Measurements from ENCODE around the gene SPEN. TPM values are rescaled to one million over a fixed set of nuclear protein-coding genes. Genes with fewer than 3 reads are reported as not detected.

The SPEN gene
- total and polyA plus RNA-seq, 2 of the 13 experiments (the other 11 are each of a cell fraction or from before 2014, with no cell fraction given), result 4.8 to 14.0 TPM

DNA sequence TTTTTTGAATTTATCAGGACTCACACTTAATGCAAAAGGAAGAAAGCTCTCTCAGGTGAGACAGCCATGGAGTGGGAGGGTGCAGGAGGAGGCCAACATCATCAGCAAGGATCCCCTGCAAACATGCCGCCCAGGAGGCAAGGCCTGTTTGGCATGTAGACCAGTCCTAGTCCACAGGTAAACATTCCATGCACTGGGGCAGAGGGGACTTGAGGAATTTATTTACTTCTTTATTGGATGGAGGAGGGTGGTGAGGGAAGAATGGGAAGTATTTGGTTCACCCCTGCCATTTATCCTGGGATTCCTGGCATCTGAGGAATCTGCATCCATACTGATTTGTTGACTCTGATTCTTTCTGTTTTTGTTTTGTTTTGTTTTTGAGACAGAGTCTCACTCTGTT, 38.6 kb upstream of the SPEN start (continued):
- TF ChIP-seq PAWR (CRISPR knock-in tag; IDR thresholded peaks at IDR 0.05; ENCODE audit: borderline replicate concordance), result no peak
- TF ChIP-seq ZNF3 (CRISPR knock-in tag; IDR thresholded peaks at IDR 0.05), result no peak
- TF ChIP-seq ZNF333 (CRISPR knock-in tag; IDR thresholded peaks at IDR 0.05; ENCODE audit: borderline replicate concordance), result no peak

DNA sequence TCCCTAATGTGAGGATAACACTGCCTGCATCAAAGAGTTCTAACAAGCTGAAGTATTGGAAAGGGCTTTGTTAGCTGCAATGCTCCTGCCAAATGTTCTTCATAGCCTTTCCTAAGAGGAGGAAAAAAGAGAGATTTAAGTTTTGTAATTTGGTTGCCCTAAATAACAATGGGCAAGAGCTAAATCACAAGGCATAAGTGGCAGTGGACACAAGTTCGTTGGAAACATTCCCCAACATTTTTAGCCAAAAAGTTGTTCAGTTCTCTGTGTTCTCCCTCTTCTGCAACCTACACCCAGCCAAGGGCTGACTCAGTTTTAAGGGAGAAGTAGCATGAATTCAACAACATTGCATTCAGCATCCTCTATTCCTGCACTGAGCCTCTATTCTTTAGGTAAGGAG, 37.4 kb upstream of the SPEN start:
- no peaks in the 10 kb centered on the region for H4K20me1 ChIP-seq (ENCODE audit: insufficient read depth, low read length)
- H3K9me3 ChIP-seq (ENCODE audit: low read length), result no peaks in the 10 kb centered on the region
- no peak overlapping the region for H3K27ac ChIP-seq (ENCODE audit: extremely low read length, insufficient read depth, low read length)
- 0 out of 5 replicates have a peak, but pooled peaks cover 0 to 3% of the 10 kb centered on the region in 2 experiments for H3K27me3 ChIP-seq (ENCODE audit: control insufficient read depth in 1 of 2, insufficient read depth in 2 of 2, low read length in 2 of 2)
- CTCF ChIA-PET (ENCODE audit: low intra/inter-chr PET ratio, low total read pairs), result no interaction called here
- no peak for DNase-seq (ENCODE audit: low spot score)
- no peak for ATAC-seq
- H3K4me1 ChIP-seq (ENCODE audit: insufficient read depth, low read length), result peaks cover 21% of the 10 kb centered on the region
- BruUV-seq (replicated peaks), result no TSS peak
- in situ Hi-C loops (cut with HindIII; ENCODE audit: extremely low pct_ligation_motif_present, low pct_unique_long_range_greater_than_20kb) (no loop called here), intact Hi-C loops (cut with micrococcal nuclease; ENCODE audit: unreplicated experiment) (loop anchor here (10.0 kb wide), 1 partner anchor 185 kb away; no protein-coding TSS in a partner anchor)
- H3K4me3 ChIP-seq (replicated peaks in 1 of 3; ENCODE audit: insufficient read depth in 1 of 3, low read depth in 2 of 3, low read length in 3 of 3), result no peak overlapping the region
- WGBS (ENCODE audit: low lambda C conversion rate), result 6% methylated on average over 1 of the region's 1 CpG
- H3K9ac ChIP-seq (ENCODE audit: insufficient read depth, low read depth, low read length), result no peak overlapping the region
- TF ChIP-seq HCFC1 (IDR thresholded peaks at IDR 0.05; ENCODE audit: low read depth, low read length), result no peak
- TF ChIP-seq TEAD3 (CRISPR knock-in tag; optimal IDR thresholded peaks at IDR 0.05; ENCODE audit: borderline replicate concordance), result no peak
- TF ChIP-seq ZNF790 (CRISPR knock-in tag; IDR thresholded peaks at IDR 0.05; ENCODE audit: borderline replicate concordance), result no peak
- no peak for TF ChIP-seq JUNB (CRISPR knock-in tag; IDR thresholded peaks at IDR 0.05; ENCODE audit: borderline replicate concordance)
- TF ChIP-seq FOXK2 (IDR thresholded peaks at IDR 0.05), result no peak
- no peak for TF ChIP-seq MATR3 (CRISPR knock-in tag; IDR thresholded peaks at IDR 0.05)
- TF ChIP-seq, protein P1, sequence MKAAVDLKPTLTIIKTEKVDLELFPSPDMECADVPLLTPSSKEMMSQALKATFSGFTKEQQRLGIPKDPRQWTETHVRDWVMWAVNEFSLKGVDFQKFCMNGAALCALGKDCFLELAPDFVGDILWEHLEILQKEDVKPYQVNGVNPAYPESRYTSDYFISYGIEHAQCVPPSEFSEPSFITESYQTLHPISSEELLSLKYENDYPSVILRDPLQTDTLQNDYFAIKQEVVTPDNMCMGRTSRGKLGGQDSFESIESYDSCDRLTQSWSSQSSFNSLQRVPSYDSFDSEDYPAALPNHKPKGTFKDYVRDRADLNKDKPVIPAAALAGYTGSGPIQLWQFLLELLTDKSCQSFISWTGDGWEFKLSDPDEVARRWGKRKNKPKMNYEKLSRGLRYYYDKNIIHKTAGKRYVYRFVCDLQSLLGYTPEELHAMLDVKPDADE (CRISPR knock-in tag; IDR thresholded peaks at IDR 0.05), result no peak
- TF ChIP-seq EED (CRISPR knock-in tag; IDR thresholded peaks at IDR 0.05), result no peak
- no peak for TF ChIP-seq RXRB (CRISPR knock-in tag; IDR thresholded peaks at IDR 0.05; ENCODE audit: borderline replicate concordance)
- TF ChIP-seq SIN3A (IDR thresholded peaks at IDR 0.05; ENCODE audit: borderline replicate concordance, low read depth, low read length), result no peak
- TF ChIP-seq KDM5B (CRISPR knock-in tag; IDR thresholded peaks at IDR 0.05; ENCODE audit: borderline replicate concordance), result no peak
- TF ChIP-seq, protein P2, sequence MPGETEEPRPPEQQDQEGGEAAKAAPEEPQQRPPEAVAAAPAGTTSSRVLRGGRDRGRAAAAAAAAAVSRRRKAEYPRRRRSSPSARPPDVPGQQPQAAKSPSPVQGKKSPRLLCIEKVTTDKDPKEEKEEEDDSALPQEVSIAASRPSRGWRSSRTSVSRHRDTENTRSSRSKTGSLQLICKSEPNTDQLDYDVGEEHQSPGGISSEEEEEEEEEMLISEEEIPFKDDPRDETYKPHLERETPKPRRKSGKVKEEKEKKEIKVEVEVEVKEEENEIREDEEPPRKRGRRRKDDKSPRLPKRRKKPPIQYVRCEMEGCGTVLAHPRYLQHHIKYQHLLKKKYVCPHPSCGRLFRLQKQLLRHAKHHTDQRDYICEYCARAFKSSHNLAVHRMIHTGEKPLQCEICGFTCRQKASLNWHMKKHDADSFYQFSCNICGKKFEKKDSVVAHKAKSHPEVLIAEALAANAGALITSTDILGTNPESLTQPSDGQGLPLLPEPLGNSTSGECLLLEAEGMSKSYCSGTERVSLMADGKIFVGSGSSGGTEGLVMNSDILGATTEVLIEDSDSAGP (CRISPR knock-in tag; IDR thresholded peaks at IDR 0.05; ENCODE audit: borderline replicate concordance), result no peak
- TF ChIP-seq NONO (IDR thresholded peaks at IDR 0.05), result no peak
- no peak for TF ChIP-seq NONO (CRISPR knock-in tag; conservative IDR thresholded peaks at IDR 0.05)
- no peak for TF ChIP-seq HNRNPH1 (optimal IDR thresholded peaks at IDR 0.05; ENCODE audit: low read depth, low read length)
- no peak for TF ChIP-seq NKX3-1 (CRISPR knock-in tag; IDR thresholded peaks at IDR 0.05)
- no peak overlapping the region for H2AFZ ChIP-seq (ENCODE audit: low read length)
- H3K4me2 ChIP-seq (ENCODE audit: low read depth, low read length), result no peak overlapping the region
- no peak for FAIRE-seq
- POLR2A ChIA-PET, result no interaction called here
- no peaks in the 10 kb centered on the region for H3K36me3 ChIP-seq (replicated peaks in 1 of 2; ENCODE audit: control insufficient read depth in 1 of 2, insufficient read depth in 2 of 2, low read length in 2 of 2)
- no peaks in the 10 kb centered on the region for H3K79me2 ChIP-seq (ENCODE audit: insufficient read depth, low read length)
